Duodenal mucosa (tissue), 2 donors: ENCODE results near the gene AIRE.
"Not testable (repeated sequence)": the region's sequence is repeated elsewhere in the genome, so short reads cannot be mapped to it uniquely, and the experiment has no call there.

ENCODE experiments used
- H3K27ac ChIP-seq: one replicate; pipeline ENCODE4 v1.7.0; 2013; ENCODE audit warnings: low read depth, low read length
- H3K27me3 ChIP-seq, 2 donors: one replicate each; pipeline ENCODE4 v1.7.0; 2013; ENCODE audit warnings: low read length in 2 of 2, control low read depth in 1 of 2; ENCODE audit not compliant: insufficient read depth in 2 of 2, control insufficient read depth in 1 of 2
- H3K36me3 ChIP-seq, 2 donors: one replicate each; pipeline ENCODE4 v1.7.0; 2013; ENCODE audit warnings: low read length in 2 of 2, control low read depth in 1 of 2; ENCODE audit not compliant: insufficient read depth in 2 of 2, control insufficient read depth in 1 of 2
- H3K4me1 ChIP-seq, 2 donors: one replicate each; pipeline ENCODE4 v1.7.0; 2013; ENCODE audit warnings: low read length in 2 of 2, control low read depth in 1 of 2; ENCODE audit not compliant: insufficient read depth in 2 of 2, control insufficient read depth in 1 of 2
- H3K4me3 ChIP-seq, 2 donors: one replicate each; pipeline ENCODE4 v1.7.0; 2013; ENCODE audit warnings: low read length in 2 of 2, low read depth in 1 of 2
- H3K9ac ChIP-seq, 2 donors: one replicate each; pipeline ENCODE4 v1.7.0; 2013; ENCODE audit warnings: low read length in 2 of 2, low read depth in 1 of 2
- H3K9me3 ChIP-seq, 2 donors: one replicate each; pipeline ENCODE4 v1.7.0; 2013; ENCODE audit warnings: low read length in 2 of 2, control low read depth in 1 of 2; ENCODE audit not compliant: control insufficient read depth in 1 of 2

AIRE gene

DNA sequence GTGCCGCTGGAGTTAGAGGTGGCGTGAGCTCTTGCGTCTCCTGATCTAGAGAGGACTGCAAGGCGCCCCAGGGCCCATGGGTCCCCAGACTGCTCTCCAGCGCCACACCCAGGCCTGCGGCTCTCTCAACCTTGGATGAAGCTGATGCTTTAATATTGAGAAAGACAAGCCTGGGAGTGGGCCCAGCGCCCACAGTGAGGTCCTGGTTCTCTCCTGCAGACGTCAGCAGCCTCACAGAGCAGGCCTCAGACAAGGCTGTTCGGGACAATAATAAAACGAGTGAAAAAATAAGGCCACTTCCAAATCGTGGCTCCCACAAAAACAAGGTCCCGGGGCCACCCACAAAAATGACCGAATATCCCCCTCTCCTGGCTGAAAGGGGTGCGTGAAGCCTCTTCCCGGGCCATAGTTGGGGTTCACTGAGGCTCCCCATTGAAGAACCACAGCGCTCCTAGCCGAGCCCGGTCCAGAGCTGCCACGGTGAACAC lies 18.0 kb upstream of the AIRE start:
- H3K4me1 ChIP-seq, result no peaks in the 10 kb centered on the region
- no peaks in the 10 kb centered on the region for H3K9me3 ChIP-seq
- no peak overlapping the region for H3K9ac ChIP-seq
- H3K27me3 ChIP-seq, result no peaks in the 10 kb centered on the region
- no peaks in the 10 kb centered on the region for H3K36me3 ChIP-seq
- no peak overlapping the region for H3K4me3 ChIP-seq
- no peak overlapping the region for H3K27ac ChIP-seq

DNA sequence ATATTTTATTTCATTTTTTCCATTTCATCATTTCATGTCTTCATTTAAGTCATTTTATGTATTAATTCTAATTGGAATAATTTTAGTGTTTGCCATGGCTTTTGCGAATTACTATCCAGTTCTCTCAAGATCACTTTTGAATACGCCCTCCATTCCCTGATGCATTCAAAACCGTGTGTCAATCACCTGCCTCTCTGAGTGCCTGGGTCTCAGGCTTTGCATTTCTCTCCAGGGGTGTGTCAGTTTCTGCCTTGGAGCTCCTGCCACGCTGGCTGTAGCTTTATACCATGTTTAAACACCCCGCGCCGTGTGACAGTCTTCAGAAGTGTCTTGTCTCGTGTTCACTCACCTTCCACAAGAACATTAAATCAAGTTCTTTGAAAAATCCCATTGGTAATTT lies 16.6 kb upstream of the AIRE start:
- H3K4me1 ChIP-seq, result no peaks in the 10 kb centered on the region
- H3K27me3 ChIP-seq, result no peaks in the 10 kb centered on the region
- H3K4me3 ChIP-seq, result no peak overlapping the region
- H3K27ac ChIP-seq, result no peak overlapping the region
- H3K9ac ChIP-seq, result no peak overlapping the region
- H3K36me3 ChIP-seq, result no peaks in the 10 kb centered on the region
- H3K9me3 ChIP-seq, result no peaks in the 10 kb centered on the region

DNA sequence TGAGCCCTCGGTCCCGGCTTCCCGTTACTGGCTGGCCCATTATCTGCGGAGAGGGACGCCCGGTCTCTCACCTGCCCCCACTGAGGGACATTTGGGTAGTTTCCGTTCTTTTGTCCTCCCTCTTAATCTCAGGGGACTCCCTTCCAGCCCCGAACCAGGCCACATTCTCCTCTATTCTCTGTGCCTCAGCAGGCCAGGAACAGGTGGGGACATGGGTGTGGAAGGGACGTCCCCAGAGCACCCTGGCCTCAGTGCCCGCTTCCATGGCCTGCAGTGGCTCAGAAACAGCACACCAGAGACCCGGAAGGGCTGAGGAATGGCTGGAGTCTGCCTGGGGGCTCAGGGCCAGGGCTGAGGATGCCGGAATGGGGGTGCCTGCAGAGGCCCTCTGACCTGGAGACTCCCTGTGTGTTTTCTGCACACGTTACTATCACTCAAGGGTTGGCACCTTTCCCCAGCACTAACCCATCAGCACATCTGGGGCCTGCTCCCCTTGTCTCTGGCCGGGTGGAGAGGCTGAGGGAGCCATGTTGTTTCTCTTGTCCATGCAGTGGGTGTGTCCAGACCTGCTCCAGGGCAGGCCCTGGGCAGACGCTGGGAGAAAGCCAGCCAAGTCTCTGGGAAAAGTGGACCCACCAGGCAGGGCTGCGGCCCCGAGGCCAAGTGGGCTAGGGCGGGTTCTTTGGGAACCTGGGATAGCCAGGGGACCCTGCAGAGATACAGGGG lies 14.0 kb upstream of the AIRE start:
- Histone ChIP-seq H3K4me3 (no peak overlapping the region), H3K9me3 (no peaks in the 10 kb centered on the region), H3K4me1 (no peaks in the 10 kb centered on the region), H3K27ac (no peak overlapping the region), H3K27me3 (no peaks in the 10 kb centered on the region), H3K9ac (no peak overlapping the region), H3K36me3 (no peaks in the 10 kb centered on the region)

DNA sequence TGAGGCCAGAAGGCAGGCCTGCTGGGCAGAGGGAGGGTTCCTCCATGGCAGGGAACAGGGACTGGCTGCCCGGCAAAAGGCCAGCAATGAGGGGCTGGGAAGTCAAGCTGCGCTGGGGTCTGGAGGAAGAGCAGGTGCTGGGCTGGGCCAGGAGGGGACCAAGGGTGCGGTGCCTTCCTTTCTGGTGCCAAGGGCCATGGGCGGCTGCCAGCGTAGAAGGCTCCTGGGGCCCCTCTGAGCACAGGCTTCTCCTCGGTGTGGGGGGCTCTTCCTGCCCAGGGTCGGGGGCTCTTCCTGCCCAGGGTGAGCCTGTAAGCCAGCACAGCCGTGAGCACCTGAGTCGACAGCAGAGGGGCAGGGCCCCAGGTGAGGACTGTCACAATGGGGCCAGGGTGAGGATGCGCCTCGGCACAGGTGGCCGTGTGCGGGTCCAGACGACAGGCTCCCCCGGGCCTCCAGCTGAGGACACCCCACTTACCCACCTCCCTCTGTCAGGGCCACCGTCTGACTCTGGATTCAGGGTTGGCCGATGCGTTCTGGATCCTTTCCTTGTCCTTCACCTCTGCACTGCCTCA lies 13.3 kb upstream of the AIRE start:
- H3K27me3 ChIP-seq, result no peaks in the 10 kb centered on the region
- H3K9me3 ChIP-seq, result no peaks in the 10 kb centered on the region
- H3K36me3 ChIP-seq, result no peaks in the 10 kb centered on the region
- no peak overlapping the region for H3K4me3 ChIP-seq
- H3K27ac ChIP-seq, result no peak overlapping the region
- H3K4me1 ChIP-seq, result no peaks in the 10 kb centered on the region
- no peak overlapping the region for H3K9ac ChIP-seq

DNA sequence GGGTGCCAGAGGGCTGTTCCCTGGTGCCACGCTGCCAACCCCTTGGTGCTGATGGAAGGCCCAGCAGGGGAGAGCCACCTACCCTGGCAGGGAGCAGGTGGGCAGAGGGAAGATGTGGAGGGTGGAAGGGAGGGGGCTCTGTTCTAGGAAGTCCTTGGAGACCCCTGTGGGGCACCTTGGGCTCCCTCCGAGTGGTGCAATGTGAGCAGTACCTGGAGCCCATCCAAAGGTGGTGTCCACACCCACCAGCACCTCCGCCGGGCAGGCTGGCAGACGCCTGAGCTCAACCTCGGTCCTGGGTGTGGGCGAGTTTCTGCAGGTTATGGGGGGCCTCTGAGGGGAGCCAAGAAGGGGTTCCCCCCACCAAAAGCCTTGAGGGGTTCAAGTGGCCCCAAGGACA lies 12.6 kb upstream of the AIRE start:
- H3K27me3 ChIP-seq, result no peaks in the 10 kb centered on the region
- no peaks in the 10 kb centered on the region for H3K4me1 ChIP-seq
- H3K4me3 ChIP-seq, result no peak overlapping the region
- no peak overlapping the region for H3K9ac ChIP-seq
- H3K36me3 ChIP-seq, result no peaks in the 10 kb centered on the region
- H3K27ac ChIP-seq, result no peak overlapping the region
- H3K9me3 ChIP-seq, result no peaks in the 10 kb centered on the region

DNA sequence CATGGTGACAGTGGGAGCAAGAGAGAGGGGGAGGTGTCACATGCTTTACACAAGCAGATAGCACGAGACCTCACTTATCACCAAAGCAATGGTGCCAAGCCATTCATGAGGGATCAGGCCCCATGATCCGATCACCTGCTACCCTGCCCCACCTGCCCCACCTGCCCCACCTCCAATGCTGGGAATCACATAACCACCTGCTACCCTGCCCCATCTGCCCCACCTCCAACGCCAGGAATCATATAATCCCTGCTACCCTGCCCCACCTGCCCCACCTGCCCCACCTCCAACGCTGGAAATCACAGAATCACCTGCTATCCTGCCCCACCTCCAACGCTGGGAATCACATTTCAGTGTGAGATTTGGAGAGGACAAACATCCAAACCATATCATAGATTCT lies 10.6 kb upstream of the AIRE start:
- Histone ChIP-seq H3K9me3 (no peaks in the 10 kb centered on the region), H3K36me3 (no peaks in the 10 kb centered on the region), H3K9ac (no peak overlapping the region)

DNA sequence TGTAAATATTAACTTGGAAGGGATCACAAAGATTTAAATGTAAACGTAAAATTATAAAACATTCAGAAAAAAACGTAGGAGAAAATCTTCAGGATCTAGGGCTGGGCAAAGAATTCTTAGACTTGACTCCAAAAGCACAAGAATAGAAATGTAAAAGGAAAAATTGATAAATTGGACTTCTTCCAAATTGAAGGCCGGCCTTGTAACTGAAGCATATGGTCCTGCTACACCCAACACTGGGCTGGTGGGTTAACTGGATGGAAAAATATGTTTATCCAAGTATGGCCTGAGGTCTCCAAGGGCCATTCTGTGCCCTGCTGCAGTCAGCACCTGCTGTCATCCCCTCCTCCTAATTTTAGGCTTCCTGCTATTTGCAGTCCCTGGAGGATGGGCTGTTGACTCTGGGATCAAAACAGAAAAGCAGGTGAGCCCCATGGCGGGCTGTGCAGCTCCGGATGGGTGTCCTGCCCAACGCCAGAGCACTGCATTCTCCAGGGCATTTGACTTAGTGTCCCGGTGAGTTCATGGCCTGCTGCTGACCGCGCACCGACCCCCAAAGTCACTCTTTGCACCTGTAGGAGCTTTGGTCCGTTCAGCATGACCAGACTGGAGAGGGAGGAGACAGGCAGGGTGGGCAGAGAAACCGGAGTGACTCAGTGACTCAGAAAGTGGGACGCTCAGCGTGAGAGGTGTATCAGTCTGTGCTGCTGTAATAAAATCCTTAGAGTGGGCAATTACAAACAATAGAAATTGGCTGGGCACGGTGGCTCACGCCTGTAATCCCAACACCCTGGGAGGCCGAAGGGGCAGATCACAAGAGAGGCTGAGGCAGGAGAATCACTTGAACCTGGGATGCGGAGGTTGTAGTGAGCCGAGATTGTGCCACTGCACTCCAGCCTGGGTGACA lies 6.1 kb upstream of the AIRE start:
- Histone ChIP-seq H3K27me3 (no peaks in the 10 kb centered on the region), H3K9me3 (no peaks in the 10 kb centered on the region), H3K9ac (no peak overlapping the region), H3K36me3 (no peaks in the 10 kb centered on the region), H3K4me1 (no peaks in the 10 kb centered on the region), H3K4me3 (no peak overlapping the region), H3K27ac (no peak overlapping the region)

More for the DNA sequence above, 10.6 kb upstream of the AIRE start:
- Histone ChIP-seq H3K4me1 (no peaks in the 10 kb centered on the region), H3K4me3 (no peak overlapping the region), H3K27me3 (no peaks in the 10 kb centered on the region), H3K27ac (no peak overlapping the region)

DNA sequence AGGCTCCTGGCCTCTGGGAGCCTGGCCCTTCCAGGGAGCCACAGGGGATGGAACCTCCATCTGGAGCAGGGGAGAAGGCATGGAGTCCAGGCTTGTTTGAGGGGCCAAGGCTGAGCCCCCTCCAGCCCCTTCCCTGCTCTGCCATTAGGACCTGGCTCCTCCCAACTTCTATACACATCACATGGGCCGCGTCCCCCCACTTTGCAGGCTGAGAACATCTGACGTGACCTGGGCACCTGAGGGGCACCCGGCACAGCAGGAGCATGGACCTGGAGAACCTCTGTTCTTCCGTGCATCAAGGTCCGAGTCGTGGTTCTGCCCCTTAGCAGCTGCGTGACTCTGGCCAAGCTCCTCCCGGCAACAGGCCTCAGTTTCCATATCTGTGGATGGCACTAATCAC lies 3.9 kb upstream of the AIRE start:
- Histone ChIP-seq H3K4me3 (no peak overlapping the region), H3K9ac (no peak overlapping the region), H3K9me3 (no peaks in the 10 kb centered on the region), H3K27ac (no peak overlapping the region), H3K4me1 (no peaks in the 10 kb centered on the region), H3K36me3 (no peaks in the 10 kb centered on the region), H3K27me3 (no peaks in the 10 kb centered on the region)

DNA sequence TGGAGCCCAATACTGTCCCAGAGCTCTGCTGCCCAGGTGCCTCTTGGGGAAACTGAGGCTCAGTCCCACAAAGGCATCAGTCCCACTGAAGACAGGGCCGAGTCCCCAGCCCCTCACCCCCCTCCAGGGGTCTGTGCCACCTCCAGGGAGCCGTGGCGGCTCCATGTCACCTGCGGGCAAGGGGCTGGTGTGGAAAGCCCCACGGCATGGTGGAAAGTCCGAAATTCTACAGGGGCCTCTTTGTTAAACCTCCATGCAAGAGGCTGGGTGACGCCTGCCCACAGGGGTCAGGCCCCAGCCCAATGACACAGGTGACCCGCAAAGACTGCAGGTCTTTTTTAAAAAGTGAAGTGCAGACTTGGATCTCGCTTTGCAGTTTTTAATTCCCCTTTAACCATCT lies 3.3 kb upstream of the AIRE start:
- H3K27me3 ChIP-seq, result no peaks in the 10 kb centered on the region
- no peak overlapping the region for H3K4me3 ChIP-seq
- no peak overlapping the region for H3K27ac ChIP-seq
- no peaks in the 10 kb centered on the region for H3K36me3 ChIP-seq
- H3K4me1 ChIP-seq, result no peaks in the 10 kb centered on the region
- no peaks in the 10 kb centered on the region for H3K9me3 ChIP-seq
- no peak overlapping the region for H3K9ac ChIP-seq

DNA sequence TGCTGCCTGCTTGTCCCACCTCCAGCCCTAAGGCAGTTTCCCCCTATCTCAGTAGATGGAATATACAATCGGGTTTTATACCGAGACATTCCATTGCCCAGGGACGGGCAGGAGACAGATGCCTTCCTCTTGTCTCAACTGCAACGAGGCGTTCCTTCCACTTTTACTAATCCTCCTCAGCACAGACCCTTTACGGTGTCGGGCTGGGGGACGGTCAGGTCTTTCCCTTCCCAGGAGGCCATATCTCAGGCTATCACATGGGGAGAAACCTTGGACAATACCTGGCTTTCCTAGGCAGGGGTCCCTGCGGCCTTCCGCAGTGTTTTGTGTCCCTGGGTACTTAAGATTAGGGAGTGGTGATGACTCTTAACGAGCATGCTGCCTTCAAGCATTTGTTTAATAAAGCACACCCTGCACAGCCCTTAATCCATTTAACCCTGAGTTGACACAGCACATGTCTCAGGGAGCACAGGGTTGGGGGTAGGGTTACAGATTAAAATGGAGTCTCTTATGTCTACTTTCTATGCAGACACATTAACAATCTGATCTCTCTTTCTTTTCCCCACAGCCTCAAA lies 2.4 kb upstream of the AIRE start:
- H3K9ac ChIP-seq, H3K4me1 ChIP-seq, H3K36me3 ChIP-seq, H3K4me3 ChIP-seq, H3K9me3 ChIP-seq, H3K27me3 ChIP-seq, H3K27ac ChIP-seq: not testable (repeated sequence)
